Measurements from ENCODE around the gene ARHGAP40.

Gene ARHGAP40

GRCh38 chr20:38669688-38670087 is 68.1 kb downstream of the ARHGAP40 start:
- intact Hi-C loops (cut with DNase I) = no loop called here
- no peak for DNase-seq

- intact Hi-C loops (cut with DNase I) = no loop called here
- no peak for DNase-seq
Observed at GRCh38 chr20:38670786-38671185, 69.2 kb downstream of the ARHGAP40 start.

- no peak for DNase-seq
- intact Hi-C loops (cut with DNase I) = no loop called here
Observed at GRCh38 chr20:38671186-38671585, 69.6 kb downstream of the ARHGAP40 start.

GRCh38 chr20:38671701-38672292 is 70.2 kb downstream of the ARHGAP40 start:
- intact Hi-C loops (cut with DNase I) = no loop called here

GRCh38 chr20:38672504-38672903 is 70.9 kb downstream of the ARHGAP40 start:
- intact Hi-C loops (cut with DNase I) = no loop called here
- no peak for DNase-seq

More at GRCh38 chr20:38671701-38672292, 70.2 kb downstream of the ARHGAP40 start:
- no peak for DNase-seq

GRCh38 chr20:38673261-38673660 is 71.7 kb downstream of the ARHGAP40 start:
- intact Hi-C loops (cut with DNase I) = no loop called here
- DNase-seq = no peak

GRCh38 chr20:38673725-38674091 is 72.1 kb downstream of the ARHGAP40 start:
- intact Hi-C loops (cut with DNase I) = no loop called here
- DNase-seq = peak in 29 of 42 donors; percentile 18 to 64 (median 38)

GRCh38 chr20:38674092-38674764 is 72.6 kb downstream of the ARHGAP40 start:
- peak; percentile 37 to 92 (median 81) for DNase-seq
- intact Hi-C loops (cut with DNase I) = no loop called here

- intact Hi-C loops (cut with DNase I) = no loop called here
- DNase-seq = peak in 1 of 42 donors; percentile 15
Observed at GRCh38 chr20:38674765-38675133, 73.1 kb downstream of the ARHGAP40 start.

GRCh38 chr20:38676576-38676975 is 75.0 kb downstream of the ARHGAP40 start:
- intact Hi-C loops (cut with DNase I) = no loop called here
- no peak for DNase-seq

- peak in 8 of 42 donors; percentile 16 to 69 (median 33) for DNase-seq
- intact Hi-C loops (cut with DNase I) = no loop called here
Observed at GRCh38 chr20:38680500-38681306, 79.1 kb downstream of the ARHGAP40 start.

GRCh38 chr20:38685271-38685670 is 83.7 kb downstream of the ARHGAP40 start:
- DNase-seq = peak in 17 of 42 donors; percentile 10 to 71 (median 38)
- intact Hi-C loops (cut with DNase I) = no loop called here

- intact Hi-C loops (cut with DNase I) = no loop called here
- DNase-seq = peak in 26 of 42 donors; percentile 4 to 77 (median 39)
Observed at GRCh38 chr20:38685853-38686473, 84.4 kb downstream of the ARHGAP40 start.

GRCh38 chr20:38692436-38693411 is 91.1 kb downstream of the ARHGAP40 start:
- peak in 41 of 42 donors; percentile 21 to 83 (median 57) for DNase-seq
- intact Hi-C loops (cut with DNase I) = no loop called here

- intact Hi-C loops (cut with DNase I) = no loop called here
- no peak for DNase-seq
Observed at GRCh38 chr20:38697306-38697705, 95.7 kb downstream of the ARHGAP40 start.

GRCh38 chr20:38698541-38698940 is 96.9 kb downstream of the ARHGAP40 start:
- no peak for DNase-seq
- intact Hi-C loops (cut with DNase I) = no loop called here

- intact Hi-C loops (cut with DNase I) = no loop called here
Observed at GRCh38 chr20:38700141-38700540, 98.5 kb downstream of the ARHGAP40 start.

More at GRCh38 chr20:38700141-38700540, 98.5 kb downstream of the ARHGAP40 start:
- DNase-seq = no peak

Data from head of caudate nucleus (tissue), 42 donors.